ENCODE data around the gene BRIP1.

- TF ChIP-seq CTCF (IDR thresholded peaks at IDR 0.05) (no peak), EZH2 (IDR thresholded peaks at IDR 0.05) (no peak), EZH2phosphoT487 (IDR thresholded peaks at IDR 0.05) (no peak)
These were observed 101.5 kb downstream of the BRIP1 start for GRCh38 chr17:61761827-61762226.
